Mesothelial cell of epicardium (in vitro differentiated cells): ENCODE results near the gene TNS1. TPM values are rescaled to one million over a fixed set of nuclear protein-coding genes. Genes with fewer than 3 reads are reported as not detected.
"Not testable (repeated sequence)": the region's sequence is repeated elsewhere in the genome, so short reads cannot be mapped to it uniquely, and the experiment has no call there.

Source experiments
- DNase-seq, 2 experiments: peaks; one replicate each; pipeline ENCODE4 v3.0.0; 2021; ENCODE audit warnings: low spot score in 2 of 2; ENCODE audit not compliant: unreplicated experiment in 2 of 2
- H3K27ac Mint-ChIP-seq: 2 replicates; pipeline ENCODE4 v1.8.0; 2021; ENCODE audit warnings: mixed read lengths
- H3K27me3 Mint-ChIP-seq: 2 replicates; pipeline ENCODE4 v1.8.0; 2021; ENCODE audit warnings: low read depth, mixed read lengths
- H3K36me3 Mint-ChIP-seq: 2 replicates; pipeline ENCODE4 v1.8.0; 2021; ENCODE audit warnings: mixed read lengths
- H3K4me1 Mint-ChIP-seq: 2 replicates; pipeline ENCODE4 v1.8.0; 2021; ENCODE audit warnings: mixed read lengths
- H3K4me3 Mint-ChIP-seq: 2 replicates; pipeline ENCODE4 v1.8.0; 2021; ENCODE audit warnings: mild to moderate bottlenecking, moderate library complexity, mixed read lengths
- H3K9me3 Mint-ChIP-seq: 2 replicates; pipeline ENCODE4 v1.8.0; 2021; ENCODE audit warnings: mixed read lengths
- CTCF ChIP-seq: fragments of 200-600 bp; sonication (generic); IDR thresholded peaks from one replicate; pipeline ENCODE4 v1.5.0; 2021; ENCODE audit warnings: antibody characterized with exemption; ENCODE audit not compliant: unreplicated experiment
- total RNA-seq: library from RNA; stranded (reverse); gene quantifications from 3 replicates; pipeline ENCODE4 v1.2.1, GENCODE V29; 2021

The TNS1 gene
- total RNA-seq, 1 donor from 2014 or later: 130 TPM

GRCh38 chr2:218035463-218036100, 32.8 kb upstream of the TNS1 start:
- DNase-seq: peak in 1 of 2 experiments; percentile 30
- H3K4me3 Mint-ChIP-seq: no peak overlapping the region
- TF ChIP-seq CTCF: no peak
- peaks cover 76% of the 10 kb centered on the region for H3K27me3 Mint-ChIP-seq
- no peaks in the 10 kb centered on the region for H3K36me3 Mint-ChIP-seq
- H3K9me3 Mint-ChIP-seq: no peaks in the 10 kb centered on the region
- H3K4me1 Mint-ChIP-seq: peaks cover 6% of the 10 kb centered on the region
- H3K27ac Mint-ChIP-seq: no peak overlapping the region

GRCh38 chr2:218034497-218035213, 31.9 kb upstream of the TNS1 start:
- DNase-seq: peak in 1 of 2 experiments; percentile 78
- Mint-ChIP-seq H3K27me3 (peaks cover 67% of the 10 kb centered on the region), H3K4me3 (peak overlapping the region; percentile 49)
- H3K9me3 Mint-ChIP-seq, H3K4me1 Mint-ChIP-seq, H3K27ac Mint-ChIP-seq, H3K36me3 Mint-ChIP-seq: not testable (repeated sequence)
- peak; percentile 79 for TF ChIP-seq CTCF

- no peak overlapping the region for H3K27ac Mint-ChIP-seq
- H3K27me3 Mint-ChIP-seq: peaks cover 59% of the 10 kb centered on the region
- peak in 1 of 2 experiments; percentile 44 for DNase-seq
- peak overlapping the region; percentile 49 for H3K4me3 Mint-ChIP-seq
- TF ChIP-seq CTCF: no peak
- no peaks in the 10 kb centered on the region for H3K36me3 Mint-ChIP-seq
- H3K4me1 Mint-ChIP-seq: peaks cover 6% of the 10 kb centered on the region
- no peaks in the 10 kb centered on the region for H3K9me3 Mint-ChIP-seq
These were observed 31.0 kb upstream of the TNS1 start for GRCh38 chr2:218033590-218034496.

- peaks cover 54% of the 10 kb centered on the region for H3K27me3 Mint-ChIP-seq
- no peak overlapping the region for H3K4me3 Mint-ChIP-seq
- H3K36me3 Mint-ChIP-seq: no peaks in the 10 kb centered on the region
- peaks cover 6% of the 10 kb centered on the region for H3K4me1 Mint-ChIP-seq
- H3K9me3 Mint-ChIP-seq: no peaks in the 10 kb centered on the region
- TF ChIP-seq CTCF: no peak
- DNase-seq: peak in 1 of 2 experiments; percentile 34
- H3K27ac Mint-ChIP-seq: no peak overlapping the region
These were observed 30.4 kb upstream of the TNS1 start for GRCh38 chr2:218033208-218033589.

- Mint-ChIP-seq H3K36me3 (no peaks in the 10 kb centered on the region), H3K4me1 (peaks cover 6% of the 10 kb centered on the region), H3K27ac (no peak overlapping the region), H3K9me3 (no peaks in the 10 kb centered on the region), H3K4me3 (no peak overlapping the region), H3K27me3 (peaks cover 47% of the 10 kb centered on the region)
- no peak for TF ChIP-seq CTCF
- DNase-seq: peak in 1 of 2 experiments; percentile 37
These were observed 29.8 kb upstream of the TNS1 start for GRCh38 chr2:218032336-218033171.
